CD14-positive monocyte (primary cell): ENCODE results near the gene CEACAM16. TPM values are rescaled to one million over a fixed set of nuclear protein-coding genes. Genes with fewer than 3 reads are reported as not detected.

Source experiments
- DNase-seq, 3 donors: peaks; one replicate each; pipeline ENCODE4 v3.0.0-alpha.2; 2011 to 2022
- H2AFZ ChIP-seq: 2 replicates; pipeline ENCODE4 v1.6.0; 2012; ENCODE audit warnings: mild to moderate bottlenecking, low read depth, low read length, inconsistent platforms; ENCODE audit not compliant: insufficient read depth, poor library complexity, severe bottlenecking
- H3K27ac ChIP-seq, 2 donors: 1 replicate in 1 of 2; 2 replicates in 1 of 2; pipeline ENCODE4 v1.5.1; 2012 to 2013; ENCODE audit warnings: low read length in 2 of 2, control low read depth in 1 of 2, inconsistent platforms in 1 of 2, low read depth in 1 of 2, mild to moderate bottlenecking in 1 of 2
- H3K27me3 ChIP-seq, 2 donors: one replicate each; pipeline versions ENCODE4 v1.6.0 to v1.6.1; 2011 to 2013; ENCODE audit warnings: low read length in 2 of 2; ENCODE audit not compliant: control insufficient read depth in 2 of 2, insufficient read depth in 2 of 2
- H3K36me3 ChIP-seq, 2 donors: replicated peaks in 1 of 2; 1 replicate in 1 of 2; 2 replicates in 1 of 2; pipeline versions ENCODE4 v1.5.1 to v1.6.1; 2012 to 2013; ENCODE audit warnings: low read length in 2 of 2, control low read depth in 1 of 2, inconsistent platforms in 1 of 2, mild to moderate bottlenecking in 1 of 2; ENCODE audit not compliant: insufficient read depth in 2 of 2, control insufficient read depth in 1 of 2
- H3K4me1 ChIP-seq, 2 donors: 1 replicate in 1 of 2; 2 replicates in 1 of 2; pipeline versions ENCODE4 v1.5.1 to v1.6.1; 2012 to 2013; ENCODE audit warnings: low read length in 2 of 2, control low read depth in 1 of 2, inconsistent platforms in 1 of 2, mild to moderate bottlenecking in 1 of 2, moderate library complexity in 1 of 2; ENCODE audit not compliant: insufficient read depth in 2 of 2, control insufficient read depth in 1 of 2
- H3K4me2 ChIP-seq: replicated peaks from 2 replicates; pipeline ENCODE3; 2012; ENCODE audit warnings: low read length, moderate library complexity, mild to moderate bottlenecking; ENCODE audit not compliant: poor library complexity, severe bottlenecking; ENCODE audit errors: extremely low read depth
- H3K4me3 ChIP-seq, 3 experiments: fragments of 200-600 bp in 1 of 3; sonication (generic) in 1 of 3; replicated peaks in 1 of 3; 1 replicate in 2 of 3; 2 replicates in 1 of 3; pipeline ENCODE4 v1.5.1; 2011 to 2013; ENCODE audit warnings: low read length in 3 of 3, mild to moderate bottlenecking in 3 of 3, control low read depth in 2 of 3, low read depth in 2 of 3, inconsistent platforms in 1 of 3, moderate library complexity in 1 of 3
- H3K79me2 ChIP-seq: 2 replicates; pipeline ENCODE4 v1.6.0; 2012; ENCODE audit warnings: mild to moderate bottlenecking, control low read depth, inconsistent platforms, low read length, moderate library complexity; ENCODE audit not compliant: insufficient read depth
- H3K9ac ChIP-seq: 2 replicates; pipeline ENCODE4 v1.6.0; 2017; ENCODE audit warnings: low read length, mild to moderate bottlenecking; ENCODE audit not compliant: insufficient read depth, poor library complexity, severe bottlenecking
- H3K9me3 ChIP-seq, 2 donors: replicated peaks in 1 of 2; 1 replicate in 1 of 2; 2 replicates in 1 of 2; pipeline versions ENCODE4 v1.5.1 to v1.6.1; 2012 to 2013; ENCODE audit warnings: low read length in 2 of 2, control low read depth in 1 of 2; ENCODE audit not compliant: control insufficient read depth in 1 of 2, insufficient read depth in 1 of 2
- H4K20me1 ChIP-seq: 2 replicates; pipeline ENCODE4 v1.6.0; 2012; ENCODE audit warnings: mild to moderate bottlenecking, low read length, control low read depth, moderate library complexity; ENCODE audit not compliant: insufficient read depth
- H3K27ac Mint-ChIP-seq, 7 donors: one replicate each; pipeline ENCODE4 v1.8.0; 2020; ENCODE audit warnings: mild to moderate bottlenecking in 7 of 7, mixed read lengths in 7 of 7, moderate library complexity in 6 of 7, inconsistent platforms in 2 of 7
- H3K27me3 Mint-ChIP-seq, 3 donors: one replicate each; pipeline ENCODE4 v1.8.0; 2021 to 2022; ENCODE audit warnings: low read depth in 3 of 3, mild to moderate bottlenecking in 3 of 3, mixed read lengths in 3 of 3, moderate library complexity in 3 of 3, inconsistent platforms in 1 of 3
- H3K36me3 Mint-ChIP-seq, 2 donors: one replicate each; pipeline ENCODE4 v1.8.0; 2020; ENCODE audit warnings: mixed read lengths in 2 of 2, inconsistent platforms in 1 of 2, mild to moderate bottlenecking in 1 of 2
- H3K4me1 Mint-ChIP-seq: one replicate; pipeline ENCODE4 v1.8.0; 2020; ENCODE audit warnings: mild to moderate bottlenecking, mixed read lengths
- H3K4me3 Mint-ChIP-seq, 2 donors: one replicate each; pipeline ENCODE4 v1.8.0; 2020; ENCODE audit warnings: mild to moderate bottlenecking in 2 of 2, mixed read lengths in 2 of 2, moderate library complexity in 1 of 2
- H3K9me3 Mint-ChIP-seq, 7 donors: one replicate each; pipeline ENCODE4 v1.8.0; 2020 to 2022; ENCODE audit warnings: mixed read lengths in 7 of 7, mild to moderate bottlenecking in 6 of 7, moderate library complexity in 6 of 7, inconsistent platforms in 2 of 7
- WGBS: methylation state at CpG from one replicate; pipeline ENCODE4 v1.1.5; 2013; ENCODE audit warnings: missing lambda C conversion rate; ENCODE audit not compliant: insufficient coverage; 5-methylcytosine and 5-hydroxymethylcytosine counted together
- intact Hi-C, 2 donors: fragments of 100-400 bp; cut with micrococcal nuclease; formaldehyde crosslinking; loops; one replicate each; pipeline versions ENCODE4 v1.15.0 to v1.15.1; 2023
- polyA plus RNA-seq, 3 donors: library from polyadenylated mRNA; depleted of rRNA in 1 of 3; unstranded in 2 of 3; stranded (reverse) in 1 of 3; fragments of 300-500 nt in 2 of 3; fragments of >200 nt in 1 of 3; fragmentation: Illumina TruSeq in 2 of 3; gene quantifications; 1 replicate in 2 of 3; 2 replicates in 1 of 3; pipeline ENCODE4 v1.2.3, GENCODE V29; 2012 to 2021
- TF ChIP-seq, protein P1 (sequence below): fragments of 200-600 bp; IDR thresholded peaks from one replicate; pipeline ENCODE4 v1.8.0; 2022; ENCODE audit warnings: antibody characterized with exemption, mild to moderate bottlenecking

CEACAM16 gene
- polyA plus RNA-seq, 3 donors, result not detected

DNA sequence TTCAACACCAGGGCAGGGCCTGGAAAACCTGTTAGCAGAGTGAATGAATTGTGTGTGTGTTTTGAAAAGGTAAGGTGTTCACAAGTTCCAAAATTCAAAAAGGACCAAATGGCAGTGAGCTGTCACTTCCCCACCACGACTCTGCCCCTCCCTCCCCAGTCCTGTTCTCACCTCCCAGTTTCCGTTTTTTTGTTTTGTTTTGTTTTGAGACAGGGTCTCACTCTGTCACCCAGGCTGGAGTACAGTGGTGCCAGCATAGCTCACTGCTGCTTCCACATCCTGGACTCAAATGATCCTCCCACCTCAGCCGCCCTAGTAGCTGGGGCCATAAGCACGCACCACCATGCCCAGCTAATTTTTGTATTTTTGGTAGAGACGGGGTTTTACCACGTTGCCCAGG is 29.2 kb downstream of the CEACAM16 start:
- Histone ChIP-seq H3K4me3 (no peak overlapping the region), H3K4me2 (no peak overlapping the region)

DNA sequence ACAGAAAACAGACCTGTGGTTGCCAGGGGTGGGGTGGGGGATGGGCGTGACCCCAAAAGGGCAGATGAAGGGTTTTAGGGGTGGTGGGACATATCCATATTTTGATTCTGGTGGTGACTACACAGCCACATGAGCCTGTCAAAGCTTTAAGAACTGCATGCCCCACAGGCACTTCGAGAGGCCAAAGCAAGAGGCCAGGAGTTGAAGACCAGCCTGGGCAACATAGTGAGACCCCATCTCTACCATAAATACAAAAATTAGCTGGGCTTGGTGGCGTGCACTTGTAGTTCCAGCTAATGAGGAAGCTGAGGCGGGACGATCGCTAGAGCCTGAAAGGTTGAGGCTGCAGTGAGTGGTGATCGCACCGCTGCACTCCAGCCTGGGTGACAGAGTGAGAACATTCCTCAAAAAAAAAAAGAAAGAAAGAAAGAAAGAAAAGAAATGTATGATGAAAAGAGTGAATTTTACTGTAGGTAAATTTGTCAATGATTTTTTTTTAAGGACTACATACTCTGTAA is 30.6 kb downstream of the CEACAM16 start:
- H3K27ac ChIP-seq, result no peak overlapping the region
- peaks cover 25 to 45% of the 10 kb centered on the region in 2 donors for H3K4me1 ChIP-seq
- H4K20me1 ChIP-seq, result no peaks in the 10 kb centered on the region
- peaks cover 0 to 2% of the 10 kb centered on the region in 2 donors for H3K36me3 Mint-ChIP-seq
- peaks cover 46% of the 10 kb centered on the region for H3K4me1 Mint-ChIP-seq
- TF ChIP-seq, protein P1, sequence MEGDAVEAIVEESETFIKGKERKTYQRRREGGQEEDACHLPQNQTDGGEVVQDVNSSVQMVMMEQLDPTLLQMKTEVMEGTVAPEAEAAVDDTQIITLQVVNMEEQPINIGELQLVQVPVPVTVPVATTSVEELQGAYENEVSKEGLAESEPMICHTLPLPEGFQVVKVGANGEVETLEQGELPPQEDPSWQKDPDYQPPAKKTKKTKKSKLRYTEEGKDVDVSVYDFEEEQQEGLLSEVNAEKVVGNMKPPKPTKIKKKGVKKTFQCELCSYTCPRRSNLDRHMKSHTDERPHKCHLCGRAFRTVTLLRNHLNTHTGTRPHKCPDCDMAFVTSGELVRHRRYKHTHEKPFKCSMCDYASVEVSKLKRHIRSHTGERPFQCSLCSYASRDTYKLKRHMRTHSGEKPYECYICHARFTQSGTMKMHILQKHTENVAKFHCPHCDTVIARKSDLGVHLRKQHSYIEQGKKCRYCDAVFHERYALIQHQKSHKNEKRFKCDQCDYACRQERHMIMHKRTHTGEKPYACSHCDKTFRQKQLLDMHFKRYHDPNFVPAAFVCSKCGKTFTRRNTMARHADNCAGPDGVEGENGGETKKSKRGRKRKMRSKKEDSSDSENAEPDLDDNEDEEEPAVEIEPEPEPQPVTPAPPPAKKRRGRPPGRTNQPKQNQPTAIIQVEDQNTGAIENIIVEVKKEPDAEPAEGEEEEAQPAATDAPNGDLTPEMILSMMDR, result no peak
- peaks cover 0 to 3% (median 0%) of the 10 kb centered on the region in 7 donors for H3K9me3 Mint-ChIP-seq
- H2AFZ ChIP-seq, result no peak overlapping the region
- no peak overlapping the region for H3K4me2 ChIP-seq
- intact Hi-C loops, result loop anchor here in 1 of 2 donors (5.0 to 10.0 kb wide), 3 partner anchors 37 to 115 kb away; partner anchors contain the start of gene NECTIN2
- H3K9me3 ChIP-seq, result no peaks in the 10 kb centered on the region
- peaks cover 3 to 7% (median 5%) of the 10 kb centered on the region in 3 donors for H3K27me3 Mint-ChIP-seq
- H3K4me3 ChIP-seq, result no peak overlapping the region
- no peak overlapping the region for H3K9ac ChIP-seq
- no peaks in the 10 kb centered on the region for H3K79me2 ChIP-seq
- H3K4me3 Mint-ChIP-seq, result peak overlapping the region in 1 of 2 donors; percentile 30
- H3K27ac Mint-ChIP-seq, result no peak overlapping the region
- no peaks in the 10 kb centered on the region for H3K27me3 ChIP-seq
- 71% methylated on average over 1 of the region's 8 CpGs for WGBS
- no peaks in the 10 kb centered on the region for H3K36me3 ChIP-seq
- no peak for DNase-seq

More for the DNA sequence above, 29.2 kb downstream of the CEACAM16 start:
- H3K4me1 ChIP-seq, result peaks cover 30 to 48% of the 10 kb centered on the region in 2 donors
- H3K9me3 ChIP-seq, result no peaks in the 10 kb centered on the region
- no peaks in the 10 kb centered on the region for H4K20me1 ChIP-seq
- Mint-ChIP-seq H3K4me1 (peaks cover 53% of the 10 kb centered on the region), H3K27me3 (peaks cover 5 to 7% (median 6%) of the 10 kb centered on the region in 3 donors), H3K36me3 (peaks cover 0 to 2% of the 10 kb centered on the region in 2 donors), H3K4me3 (no peak overlapping the region), H3K9me3 (no peaks in the 10 kb centered on the region), H3K27ac (peak overlapping the region in 1 of 7 donors; percentile 58)
- WGBS, result 80% methylated on average over 3 of the region's 6 CpGs
- H3K27me3 ChIP-seq, result no peaks in the 10 kb centered on the region
- TF ChIP-seq, protein P1, result no peak
- intact Hi-C loops, result loop anchor here in 1 of 2 donors (10.0 kb wide), 2 partner anchors 73 to 117 kb away; partner anchors contain the start of gene NECTIN2
- no peak overlapping the region for H3K27ac ChIP-seq
- no peak for DNase-seq
- H2AFZ ChIP-seq, result no peak overlapping the region
- H3K36me3 ChIP-seq, result no peaks in the 10 kb centered on the region
- H3K9ac ChIP-seq, result no peak overlapping the region
- H3K79me2 ChIP-seq, result no peaks in the 10 kb centered on the region
